Erythroblast (primary cell): Measurements from ENCODE around the gene TRAF3IP1.

Source experiments
- GATA1 ChIP-seq: IDR thresholded peaks from 2 replicates; pipeline ENCODE4 v1.6.1; 2011; ENCODE audit warnings: low read depth, mild to moderate bottlenecking, control low read depth, low read length, moderate library complexity
- POLR2A ChIP-seq: IDR thresholded peaks from 2 replicates; pipeline ENCODE4 v1.6.1; 2011; ENCODE audit warnings: mild to moderate bottlenecking, low read length

GRCh38 chr2:238306672-238306998 is 13.7 kb upstream of the TRAF3IP1 start:
- no peak for TF ChIP-seq POLR2A
- TF ChIP-seq GATA1 = no peak
